22Rv1 (cell line): ENCODE results near the gene MRPL11.

Experiments
- CTCF ChIP-seq: fragments of 450-650 bp; IDR thresholded peaks from 2 replicates; pipeline ENCODE4 v1.5.1; 2017; ENCODE audit warnings: mild to moderate bottlenecking
- ZFX ChIP-seq: fragments of 450-650 bp; IDR thresholded peaks from 2 replicates; pipeline ENCODE4 v1.6.1; 2017; ENCODE audit warnings: antibody characterized with exemption, borderline replicate concordance

- TF ChIP-seq CTCF (no peak), ZFX (no peak)
Measured at GRCh38 chr11:66476173-66476840, 37.7 kb upstream of the MRPL11 start.
